Mesangial cell (primary cell): ENCODE measurements around the gene TSHZ3. TPM values are rescaled to one million over a fixed set of nuclear protein-coding genes. Genes with fewer than 3 reads are reported as not detected.

Experiments
- total RNA-seq: library from RNA; depleted of rRNA; stranded (reverse); fragments of >200 nt; gene quantifications from 2 replicates; pipeline ENCODE4 v1.2.3, GENCODE V29; 2015

Gene TSHZ3, protein sequence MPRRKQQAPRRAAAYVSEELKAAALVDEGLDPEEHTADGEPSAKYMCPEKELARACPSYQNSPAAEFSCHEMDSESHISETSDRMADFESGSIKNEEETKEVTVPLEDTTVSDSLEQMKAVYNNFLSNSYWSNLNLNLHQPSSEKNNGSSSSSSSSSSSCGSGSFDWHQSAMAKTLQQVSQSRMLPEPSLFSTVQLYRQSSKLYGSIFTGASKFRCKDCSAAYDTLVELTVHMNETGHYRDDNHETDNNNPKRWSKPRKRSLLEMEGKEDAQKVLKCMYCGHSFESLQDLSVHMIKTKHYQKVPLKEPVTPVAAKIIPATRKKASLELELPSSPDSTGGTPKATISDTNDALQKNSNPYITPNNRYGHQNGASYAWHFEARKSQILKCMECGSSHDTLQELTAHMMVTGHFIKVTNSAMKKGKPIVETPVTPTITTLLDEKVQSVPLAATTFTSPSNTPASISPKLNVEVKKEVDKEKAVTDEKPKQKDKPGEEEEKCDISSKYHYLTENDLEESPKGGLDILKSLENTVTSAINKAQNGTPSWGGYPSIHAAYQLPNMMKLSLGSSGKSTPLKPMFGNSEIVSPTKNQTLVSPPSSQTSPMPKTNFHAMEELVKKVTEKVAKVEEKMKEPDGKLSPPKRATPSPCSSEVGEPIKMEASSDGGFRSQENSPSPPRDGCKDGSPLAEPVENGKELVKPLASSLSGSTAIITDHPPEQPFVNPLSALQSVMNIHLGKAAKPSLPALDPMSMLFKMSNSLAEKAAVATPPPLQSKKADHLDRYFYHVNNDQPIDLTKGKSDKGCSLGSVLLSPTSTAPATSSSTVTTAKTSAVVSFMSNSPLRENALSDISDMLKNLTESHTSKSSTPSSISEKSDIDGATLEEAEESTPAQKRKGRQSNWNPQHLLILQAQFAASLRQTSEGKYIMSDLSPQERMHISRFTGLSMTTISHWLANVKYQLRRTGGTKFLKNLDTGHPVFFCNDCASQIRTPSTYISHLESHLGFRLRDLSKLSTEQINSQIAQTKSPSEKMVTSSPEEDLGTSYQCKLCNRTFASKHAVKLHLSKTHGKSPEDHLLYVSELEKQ
- 4.4 and 6.6 TPM in 2 replicates for total RNA-seq

DNA sequence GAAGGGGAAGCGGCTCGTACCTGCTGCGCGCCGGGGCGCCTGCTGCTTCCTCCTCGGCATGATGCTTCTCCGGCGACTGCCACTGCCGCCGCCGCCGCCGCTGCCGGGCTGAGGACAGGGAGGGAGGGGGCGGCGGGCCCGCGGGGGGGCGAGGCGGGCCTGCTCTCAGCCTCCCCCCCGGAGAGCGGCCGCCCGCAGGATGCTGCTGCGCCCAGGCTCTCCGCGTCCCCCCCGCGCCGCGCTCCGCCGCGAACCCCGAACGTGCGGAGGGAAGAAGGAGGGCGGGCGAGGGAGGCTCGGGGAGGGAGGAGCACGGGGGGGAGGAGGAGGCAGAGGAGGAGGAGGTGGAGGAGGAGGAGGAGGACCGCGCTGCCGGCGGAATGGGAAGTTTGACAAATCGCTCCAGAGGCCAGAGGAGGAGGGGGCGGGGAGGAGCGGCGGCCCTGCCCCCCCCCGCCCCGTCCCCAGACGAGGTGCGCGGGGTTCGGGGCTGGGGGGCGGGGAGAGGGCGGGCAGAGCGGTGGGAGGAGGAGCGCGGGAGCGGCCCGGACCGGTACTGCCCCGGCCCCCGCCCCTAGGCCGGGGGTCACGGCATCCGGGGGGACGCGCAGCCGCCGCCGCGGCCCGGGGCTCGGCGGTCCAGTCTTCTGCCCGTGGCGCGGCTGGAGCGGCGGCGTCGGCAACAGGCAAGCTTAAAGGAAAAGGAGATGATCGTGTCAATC, at the start of gene TSHZ3:
Gene TSHZ3, minus strand, starts transcription at position 277 of the 722 bp plus-strand sequence. Its CDS starts 217 bp downstream, at position 60.

